Parathyroid adenoma (tissue), 2 donors: ENCODE measurements around the gene SARM1.

Experiments
- H2AFZ ChIP-seq: fragments of 300-600 bp; sonication (generic); one replicate; pipeline ENCODE4 v1.7.0; 2017; ENCODE audit warnings: antibody characterized with exemption, mild to moderate bottlenecking
- H3K27ac ChIP-seq: fragments of 300-600 bp; sonication (generic); one replicate; pipeline ENCODE4 v1.7.0; 2017
- H3K27me3 ChIP-seq: fragments of 300-600 bp; sonication (generic); one replicate; pipeline ENCODE4 v1.7.0; 2017; ENCODE audit warnings: low read length; ENCODE audit not compliant: control insufficient read depth, insufficient read depth
- H3K36me3 ChIP-seq: fragments of 300-600 bp; sonication (generic); one replicate; pipeline ENCODE4 v1.7.0; 2017; ENCODE audit warnings: low read length; ENCODE audit not compliant: control insufficient read depth, insufficient read depth
- H3K4me1 ChIP-seq: fragments of 300-600 bp; sonication (generic); one replicate; pipeline ENCODE4 v1.7.0; 2017; ENCODE audit warnings: control low read depth
- H3K4me2 ChIP-seq: fragments of 300-600 bp; sonication (generic); one replicate; pipeline ENCODE4 v1.7.0; 2017; ENCODE audit warnings: low read length
- H3K4me3 ChIP-seq: fragments of 300-600 bp; sonication (generic); one replicate; pipeline ENCODE4 v1.7.0; 2017; ENCODE audit warnings: low read depth, low read length
- H3K79me2 ChIP-seq: fragments of 300-600 bp; sonication (generic); one replicate; pipeline ENCODE4 v1.7.0; 2017; ENCODE audit warnings: control low read depth
- H3K9ac ChIP-seq: fragments of 300-600 bp; sonication (generic); one replicate; pipeline ENCODE4 v1.7.0; 2017; ENCODE audit warnings: mild to moderate bottlenecking
- H3K9me3 ChIP-seq: fragments of 300-600 bp; sonication (generic); one replicate; pipeline ENCODE4 v1.7.0; 2017; ENCODE audit warnings: low read length; ENCODE audit not compliant: control insufficient read depth
- TF ChIP-seq, protein P1 (sequence below): fragments of 300-600 bp; sonication (generic); IDR thresholded peaks from one replicate; pipeline ENCODE4 v1.7.0; 2017; ENCODE audit warnings: antibody characterized with exemption, mild to moderate bottlenecking
- donor health status: primary hyperparathyroidism.

Gene SARM1

DNA sequence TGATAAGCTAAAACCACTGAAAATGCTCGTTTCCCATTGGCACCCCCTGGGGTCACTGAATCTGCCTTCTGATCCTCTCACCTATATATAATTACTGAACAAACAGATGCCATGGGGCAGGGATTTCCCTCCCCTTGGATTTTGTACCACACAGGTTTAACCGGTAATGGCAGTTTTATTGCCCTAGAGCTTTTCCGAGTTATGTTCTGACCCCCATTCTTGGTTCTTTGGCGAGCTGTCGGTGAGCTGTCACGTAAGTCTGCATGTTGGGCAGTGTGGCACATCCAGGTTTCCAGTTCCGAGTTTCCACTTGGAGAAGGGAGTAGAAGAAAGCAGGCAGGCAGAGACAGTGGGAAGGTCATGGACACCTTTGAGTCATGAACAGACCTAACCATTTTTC is 45.4 kb upstream of the SARM1 start:
- no peaks in the 10 kb centered on the region for H3K36me3 ChIP-seq
- no peak overlapping the region for H3K27ac ChIP-seq

DNA sequence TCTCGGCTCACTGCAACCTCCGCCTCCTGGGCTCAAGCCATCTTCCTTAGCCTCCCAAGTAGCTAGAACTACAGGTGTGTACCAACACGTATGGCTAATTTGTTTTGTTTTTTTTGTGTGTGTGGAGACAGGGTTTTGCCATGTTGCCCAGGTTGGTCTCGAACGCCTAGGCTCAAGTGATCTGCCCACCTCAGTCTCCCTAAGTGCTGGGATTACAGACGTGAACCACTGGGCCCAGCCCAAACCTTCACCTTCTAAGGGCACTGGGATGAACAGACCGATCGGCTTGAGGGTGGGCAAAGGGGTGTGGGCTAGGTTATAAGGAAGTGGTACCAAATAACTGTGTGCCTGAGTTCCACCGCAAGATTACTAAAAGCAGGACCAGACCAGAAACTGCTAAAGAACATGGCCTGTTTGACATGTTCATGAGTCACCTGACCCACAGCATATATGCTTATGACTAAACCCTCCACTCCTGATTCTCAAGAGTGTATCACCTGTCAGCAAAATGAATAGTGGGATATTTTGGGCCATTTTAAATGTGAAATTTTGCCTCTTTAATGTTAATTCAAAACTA is 44.4 kb upstream of the SARM1 start:
- no peak overlapping the region for H2AFZ ChIP-seq
- no peaks in the 10 kb centered on the region for H3K36me3 ChIP-seq
- no peaks in the 10 kb centered on the region for H3K4me1 ChIP-seq
- H3K4me2 ChIP-seq = no peak overlapping the region
- H3K27me3 ChIP-seq = no peaks in the 10 kb centered on the region
- no peaks in the 10 kb centered on the region for H3K9me3 ChIP-seq
- H3K27ac ChIP-seq = no peak overlapping the region
- no peaks in the 10 kb centered on the region for H3K79me2 ChIP-seq
- TF ChIP-seq, protein P1, sequence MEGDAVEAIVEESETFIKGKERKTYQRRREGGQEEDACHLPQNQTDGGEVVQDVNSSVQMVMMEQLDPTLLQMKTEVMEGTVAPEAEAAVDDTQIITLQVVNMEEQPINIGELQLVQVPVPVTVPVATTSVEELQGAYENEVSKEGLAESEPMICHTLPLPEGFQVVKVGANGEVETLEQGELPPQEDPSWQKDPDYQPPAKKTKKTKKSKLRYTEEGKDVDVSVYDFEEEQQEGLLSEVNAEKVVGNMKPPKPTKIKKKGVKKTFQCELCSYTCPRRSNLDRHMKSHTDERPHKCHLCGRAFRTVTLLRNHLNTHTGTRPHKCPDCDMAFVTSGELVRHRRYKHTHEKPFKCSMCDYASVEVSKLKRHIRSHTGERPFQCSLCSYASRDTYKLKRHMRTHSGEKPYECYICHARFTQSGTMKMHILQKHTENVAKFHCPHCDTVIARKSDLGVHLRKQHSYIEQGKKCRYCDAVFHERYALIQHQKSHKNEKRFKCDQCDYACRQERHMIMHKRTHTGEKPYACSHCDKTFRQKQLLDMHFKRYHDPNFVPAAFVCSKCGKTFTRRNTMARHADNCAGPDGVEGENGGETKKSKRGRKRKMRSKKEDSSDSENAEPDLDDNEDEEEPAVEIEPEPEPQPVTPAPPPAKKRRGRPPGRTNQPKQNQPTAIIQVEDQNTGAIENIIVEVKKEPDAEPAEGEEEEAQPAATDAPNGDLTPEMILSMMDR = no peak
- H3K9ac ChIP-seq = no peak overlapping the region
- H3K4me3 ChIP-seq = no peak overlapping the region

More for the DNA sequence above, 45.4 kb upstream of the SARM1 start:
- H3K4me1 ChIP-seq = no peaks in the 10 kb centered on the region
- no peaks in the 10 kb centered on the region for H3K27me3 ChIP-seq
- TF ChIP-seq, protein P1 = no peak
- H2AFZ ChIP-seq = no peak overlapping the region
- H3K4me2 ChIP-seq = no peak overlapping the region
- H3K9ac ChIP-seq = no peak overlapping the region
- no peaks in the 10 kb centered on the region for H3K9me3 ChIP-seq
- no peaks in the 10 kb centered on the region for H3K79me2 ChIP-seq
- no peak overlapping the region for H3K4me3 ChIP-seq

DNA sequence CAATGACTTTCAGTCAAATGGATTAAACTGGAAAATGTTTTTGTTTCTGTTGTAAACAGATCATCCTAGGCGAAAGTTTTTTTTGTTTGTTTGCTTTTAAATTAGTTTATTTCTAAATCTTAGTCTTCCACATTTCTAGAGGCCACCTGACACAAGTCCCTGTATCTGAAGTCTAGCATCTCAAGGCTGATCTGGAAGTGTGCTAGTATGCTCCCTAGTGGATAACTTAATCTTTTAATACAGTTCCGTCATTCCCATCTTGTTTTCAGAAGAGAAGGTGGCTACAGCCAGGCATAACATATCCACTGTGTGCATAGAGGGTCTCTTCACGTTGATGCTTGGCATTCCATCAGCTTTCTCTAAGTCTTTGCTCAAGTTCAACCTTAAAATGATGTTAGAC is 43.8 kb upstream of the SARM1 start:
- Histone ChIP-seq H3K79me2 (no peaks in the 10 kb centered on the region), H3K4me3 (no peak overlapping the region), H3K36me3 (no peaks in the 10 kb centered on the region), H3K9ac (no peak overlapping the region), H3K4me2 (no peak overlapping the region), H3K27ac (no peak overlapping the region), H3K9me3 (no peaks in the 10 kb centered on the region), H2AFZ (no peak overlapping the region), H3K27me3 (no peaks in the 10 kb centered on the region), H3K4me1 (no peaks in the 10 kb centered on the region)
- TF ChIP-seq, protein P1 = no peak

DNA sequence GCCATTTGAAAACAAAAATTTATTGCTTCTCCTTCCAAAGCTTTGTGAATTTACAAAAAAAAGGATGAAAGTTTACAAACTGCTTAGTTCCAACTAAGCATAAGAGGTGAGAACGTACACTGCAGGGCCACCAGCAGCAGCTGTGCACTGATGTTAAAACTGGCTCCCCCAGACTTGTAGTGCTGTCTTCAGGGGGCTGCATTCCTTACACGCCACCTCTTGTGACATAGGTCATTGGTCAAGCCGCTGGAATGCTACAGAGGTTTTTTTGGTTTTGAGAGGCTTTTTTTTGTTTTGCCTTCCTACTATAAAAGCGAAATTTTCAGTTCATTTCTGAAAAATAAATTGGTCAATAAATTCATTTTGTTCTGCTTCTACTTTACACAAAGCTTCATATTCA is 43.2 kb upstream of the SARM1 start:
- no peak overlapping the region for H3K4me2 ChIP-seq
- H2AFZ ChIP-seq = no peak overlapping the region
- TF ChIP-seq, protein P1 = no peak
- H3K27me3 ChIP-seq = no peaks in the 10 kb centered on the region
- no peak overlapping the region for H3K27ac ChIP-seq
- peaks cover 2% of the 10 kb centered on the region for H3K79me2 ChIP-seq
- no peaks in the 10 kb centered on the region for H3K4me1 ChIP-seq
- no peaks in the 10 kb centered on the region for H3K36me3 ChIP-seq
- no peak overlapping the region for H3K9ac ChIP-seq
- H3K9me3 ChIP-seq = no peaks in the 10 kb centered on the region
- H3K4me3 ChIP-seq = no peak overlapping the region

DNA sequence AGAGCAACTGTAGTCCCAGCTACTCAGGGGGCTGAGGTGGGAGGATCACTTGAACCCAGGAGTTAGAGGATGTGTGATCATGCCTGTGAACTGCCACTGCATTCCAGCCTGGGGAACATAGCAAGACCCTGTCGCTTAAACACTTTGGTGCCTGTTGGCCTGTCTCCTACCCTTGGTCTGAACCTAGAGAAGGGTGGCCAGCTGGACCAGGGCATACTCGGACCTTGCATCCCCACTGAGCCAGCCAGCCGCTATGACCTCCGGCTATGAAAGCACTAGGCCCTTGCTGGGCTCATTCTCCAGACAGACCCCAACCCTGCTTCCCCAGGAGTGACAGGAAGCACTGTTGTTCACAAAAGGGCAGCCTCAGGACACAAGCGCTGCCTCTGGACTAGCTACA is 40.8 kb upstream of the SARM1 start:
- peaks cover 21% of the 10 kb centered on the region for H3K79me2 ChIP-seq
- H3K9me3 ChIP-seq = no peaks in the 10 kb centered on the region
- no peaks in the 10 kb centered on the region for H3K36me3 ChIP-seq
- no peak overlapping the region for H3K27ac ChIP-seq
- H3K4me2 ChIP-seq = no peak overlapping the region
- no peak overlapping the region for H2AFZ ChIP-seq
- no peaks in the 10 kb centered on the region for H3K27me3 ChIP-seq
- H3K4me1 ChIP-seq = no peaks in the 10 kb centered on the region
- H3K9ac ChIP-seq = no peak overlapping the region
- TF ChIP-seq, protein P1 = no peak
- H3K4me3 ChIP-seq = no peak overlapping the region
